ENCODE measurements around the gene VN1R4. TPM values are rescaled to one million over a fixed set of nuclear protein-coding genes. Genes with fewer than 3 reads are reported as not detected.
"Not testable (repeated sequence)": the region's sequence is repeated elsewhere in the genome, so short reads cannot be mapped to it uniquely, and the experiment has no call there.

Gene VN1R4
- total RNA-seq, 1 donor from 2014 or later = not detected

- H3K27me3 ChIP-seq (ENCODE audit: control insufficient read depth in 3 of 3, insufficient read depth in 3 of 3, low read length in 3 of 3) = peaks cover 0 to 5% (median 0%) of the 10 kb centered on the region in 3 donors
- no peak overlapping the region for H3K27ac ChIP-seq (ENCODE audit: low read depth, low read length)
- H3K4me1 ChIP-seq (ENCODE audit: control insufficient read depth in 3 of 3, insufficient read depth in 3 of 3, low read length in 3 of 3) = no peaks in the 10 kb centered on the region
- no peaks in the 10 kb centered on the region for H3K36me3 ChIP-seq (ENCODE audit: control insufficient read depth in 3 of 3, insufficient read depth in 3 of 3, low read length in 3 of 3)
- H3K9ac ChIP-seq (ENCODE audit: low read depth in 1 of 3, low read length in 3 of 3) = no peak overlapping the region
- H3K4me3 ChIP-seq (ENCODE audit: low read length in 3 of 3) = no peak overlapping the region
- H3K9me3 ChIP-seq (ENCODE audit: control insufficient read depth in 3 of 3, low read length in 3 of 3) = no peaks in the 10 kb centered on the region
These were observed 4.5 kb upstream of the VN1R4 start for GRCh38 chr19:53272044-53272443.

GRCh38 chr19:53269861-53270260 lies 2.3 kb upstream of the VN1R4 start:
- not testable (repeated sequence) for H3K27ac ChIP-seq (ENCODE audit: low read depth, low read length); H3K4me1 ChIP-seq (ENCODE audit: control insufficient read depth in 3 of 3, insufficient read depth in 3 of 3, low read length in 3 of 3); H3K4me3 ChIP-seq (ENCODE audit: low read length in 3 of 3); H3K9ac ChIP-seq (ENCODE audit: low read depth in 1 of 3, low read length in 3 of 3); H3K9me3 ChIP-seq (ENCODE audit: control insufficient read depth in 3 of 3, low read length in 3 of 3); H3K27me3 ChIP-seq (ENCODE audit: control insufficient read depth in 3 of 3, insufficient read depth in 3 of 3, low read length in 3 of 3); H3K36me3 ChIP-seq (ENCODE audit: control insufficient read depth in 3 of 3, insufficient read depth in 3 of 3, low read length in 3 of 3)

- not testable (repeated sequence) for H3K27me3 ChIP-seq (ENCODE audit: control insufficient read depth in 3 of 3, insufficient read depth in 3 of 3, low read length in 3 of 3); H3K9me3 ChIP-seq (ENCODE audit: control insufficient read depth in 3 of 3, low read length in 3 of 3); H3K36me3 ChIP-seq (ENCODE audit: control insufficient read depth in 3 of 3, insufficient read depth in 3 of 3, low read length in 3 of 3); H3K4me1 ChIP-seq (ENCODE audit: control insufficient read depth in 3 of 3, insufficient read depth in 3 of 3, low read length in 3 of 3); H3K4me3 ChIP-seq (ENCODE audit: low read length in 3 of 3); H3K9ac ChIP-seq (ENCODE audit: low read depth in 1 of 3, low read length in 3 of 3); H3K27ac ChIP-seq (ENCODE audit: low read depth, low read length)
These were observed 9.7 kb downstream of the VN1R4 start, which contains the start of gene VN1R2 for GRCh38 chr19:53257715-53258342. Gene VN1R2, plus strand, starts transcription at chr19:53258292. Its CDS starts 84 bp downstream, at chr19:53258376.

- peaks cover 24 to 27% (median 26%) of the 10 kb centered on the region in 3 donors for H3K36me3 ChIP-seq (ENCODE audit: control insufficient read depth in 3 of 3, insufficient read depth in 3 of 3, low read length in 3 of 3)
- H3K27ac ChIP-seq (ENCODE audit: low read depth, low read length) = peak within 1 kb of the TSS; percentile 72
- H3K9ac ChIP-seq (ENCODE audit: low read depth in 1 of 3, low read length in 3 of 3) = peak within 1 kb of the TSS; percentile 75 to 96 (median 89)
- peaks cover 2 to 8% (median 4%) of the 10 kb centered on the region in 3 donors for H3K4me1 ChIP-seq (ENCODE audit: control insufficient read depth in 3 of 3, insufficient read depth in 3 of 3, low read length in 3 of 3)
- H3K4me3 ChIP-seq (ENCODE audit: low read length in 3 of 3) = peak within 1 kb of the TSS; percentile 84 to 98 (median 96)
- H3K27me3 ChIP-seq (ENCODE audit: control insufficient read depth in 3 of 3, insufficient read depth in 3 of 3, low read length in 3 of 3) = no peaks in the 10 kb centered on the region
- peaks cover 0 to 8% (median 6%) of the 10 kb centered on the region in 3 donors for H3K9me3 ChIP-seq (ENCODE audit: control insufficient read depth in 3 of 3, low read length in 3 of 3)
These were observed 12.8 kb downstream of the VN1R4 start, which contains the start of gene ZNF677 for GRCh38 chr19:53254411-53255341. Gene ZNF677, minus strand, starts transcription at chr19:53254873. Its CDS starts 3,323 bp downstream, at chr19:53251550.

GRCh38 chr19:53246498-53246897 lies 21.0 kb downstream of the VN1R4 start:
- Histone ChIP-seq H3K4me1 (ENCODE audit: control insufficient read depth in 3 of 3, insufficient read depth in 3 of 3, low read length in 3 of 3) (no peaks in the 10 kb centered on the region), H3K9me3 (ENCODE audit: control insufficient read depth in 3 of 3, low read length in 3 of 3) (peaks cover 4 to 54% (median 13%) of the 10 kb centered on the region in 3 donors), H3K9ac (ENCODE audit: low read depth in 1 of 3, low read length in 3 of 3) (no peak overlapping the region), H3K27ac (ENCODE audit: low read depth, low read length) (no peak overlapping the region), H3K27me3 (ENCODE audit: control insufficient read depth in 3 of 3, insufficient read depth in 3 of 3, low read length in 3 of 3) (no peaks in the 10 kb centered on the region), H3K4me3 (ENCODE audit: low read length in 3 of 3) (no peak overlapping the region), H3K36me3 (ENCODE audit: control insufficient read depth in 3 of 3, insufficient read depth in 3 of 3, low read length in 3 of 3) (peaks cover 40 to 56% (median 42%) of the 10 kb centered on the region in 3 donors)

GRCh38 chr19:53237114-53237777 lies 30.3 kb downstream of the VN1R4 start:
- H3K4me1 ChIP-seq (ENCODE audit: control insufficient read depth in 3 of 3, insufficient read depth in 3 of 3, low read length in 3 of 3) = no peaks in the 10 kb centered on the region
- H3K27me3 ChIP-seq (ENCODE audit: control insufficient read depth in 3 of 3, insufficient read depth in 3 of 3, low read length in 3 of 3) = no peaks in the 10 kb centered on the region
- H3K9ac ChIP-seq (ENCODE audit: low read depth in 1 of 3, low read length in 3 of 3) = no peak overlapping the region
- H3K4me3 ChIP-seq (ENCODE audit: low read length in 3 of 3) = peak overlapping the region in 1 of 3 donors; percentile 0
- peaks cover 14 to 64% (median 18%) of the 10 kb centered on the region in 3 donors for H3K9me3 ChIP-seq (ENCODE audit: control insufficient read depth in 3 of 3, low read length in 3 of 3)
- H3K27ac ChIP-seq (ENCODE audit: low read depth, low read length) = no peak overlapping the region
- H3K36me3 ChIP-seq (ENCODE audit: control insufficient read depth in 3 of 3, insufficient read depth in 3 of 3, low read length in 3 of 3) = peaks cover 31 to 49% (median 32%) of the 10 kb centered on the region in 3 donors

GRCh38 chr19:53224606-53225005 lies 42.9 kb downstream of the VN1R4 start:
- Histone ChIP-seq H3K9ac (ENCODE audit: low read depth in 1 of 3, low read length in 3 of 3) (no peak overlapping the region), H3K27me3 (ENCODE audit: control insufficient read depth in 3 of 3, insufficient read depth in 3 of 3, low read length in 3 of 3) (no peaks in the 10 kb centered on the region), H3K9me3 (ENCODE audit: control insufficient read depth in 3 of 3, low read length in 3 of 3) (peaks cover 10 to 24% (median 15%) of the 10 kb centered on the region in 3 donors), H3K4me3 (ENCODE audit: low read length in 3 of 3) (no peak overlapping the region), H3K4me1 (ENCODE audit: control insufficient read depth in 3 of 3, insufficient read depth in 3 of 3, low read length in 3 of 3) (no peaks in the 10 kb centered on the region), H3K36me3 (ENCODE audit: control insufficient read depth in 3 of 3, insufficient read depth in 3 of 3, low read length in 3 of 3) (no peaks in the 10 kb centered on the region), H3K27ac (ENCODE audit: low read depth, low read length) (no peak overlapping the region)

GRCh38 chr19:53222716-53223115 lies 44.8 kb downstream of the VN1R4 start:
- not testable (repeated sequence) for H3K36me3 ChIP-seq (ENCODE audit: control insufficient read depth in 3 of 3, insufficient read depth in 3 of 3, low read length in 3 of 3); H3K4me3 ChIP-seq (ENCODE audit: low read length in 3 of 3); H3K27me3 ChIP-seq (ENCODE audit: control insufficient read depth in 3 of 3, insufficient read depth in 3 of 3, low read length in 3 of 3); H3K9ac ChIP-seq (ENCODE audit: low read depth in 1 of 3, low read length in 3 of 3); H3K27ac ChIP-seq (ENCODE audit: low read depth, low read length); H3K4me1 ChIP-seq (ENCODE audit: control insufficient read depth in 3 of 3, insufficient read depth in 3 of 3, low read length in 3 of 3)
- peaks cover 8 to 30% (median 17%) of the 10 kb centered on the region in 3 donors for H3K9me3 ChIP-seq (ENCODE audit: control insufficient read depth in 3 of 3, low read length in 3 of 3)

Data from skeletal muscle tissue (tissue), 4 donors.